ENCODE measurements around the gene CACNG8.

- no peak for TF ChIP-seq CTCF (IDR thresholded peaks at IDR 0.05; ENCODE audit: poor library complexity)
- peak; percentile 72 for TF ChIP-seq EZH2 (IDR thresholded peaks at IDR 0.05; ENCODE audit: borderline replicate concordance)
These were observed 16.5 kb downstream of the CACNG8 start for GRCh38 chr19:53978975-53979801.

All from hepatocyte (in vitro differentiated cells).